Measurements from ENCODE around the gene SETBP1.

Gene SETBP1

DNA sequence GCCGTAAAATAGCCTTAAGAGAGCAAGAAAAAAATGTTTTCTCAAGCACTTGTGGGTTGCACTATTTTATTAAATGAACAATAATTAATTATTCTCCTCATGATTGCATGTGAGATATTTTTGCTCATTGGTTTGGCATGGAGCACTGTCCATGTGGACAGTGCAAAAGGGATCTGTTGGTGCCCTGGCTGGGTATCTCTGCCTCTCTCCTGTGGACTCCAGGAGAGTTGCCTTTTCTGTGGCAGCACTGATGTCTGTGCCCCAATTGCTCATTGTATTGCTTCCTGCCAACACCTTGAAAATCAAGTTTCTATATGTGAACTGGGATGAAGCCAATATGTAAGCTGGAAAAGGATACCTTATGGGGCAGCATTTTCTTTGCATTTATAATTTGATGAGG is 131.7 kb downstream of the SETBP1 start:
- DNase-seq (ENCODE audit: low read depth in 1 of 2, low spot score in 1 of 2) = no peak

- DNase-seq (ENCODE audit: low read depth in 1 of 2, low spot score in 1 of 2) = no peak
These were observed 132.9 kb downstream of the SETBP1 start for GRCh38 chr18:44813586-44813985.

GRCh38 chr18:44815108-44815507 is 134.4 kb downstream of the SETBP1 start:
- DNase-seq (ENCODE audit: low read depth in 1 of 2, low spot score in 1 of 2) = no peak

DNA sequence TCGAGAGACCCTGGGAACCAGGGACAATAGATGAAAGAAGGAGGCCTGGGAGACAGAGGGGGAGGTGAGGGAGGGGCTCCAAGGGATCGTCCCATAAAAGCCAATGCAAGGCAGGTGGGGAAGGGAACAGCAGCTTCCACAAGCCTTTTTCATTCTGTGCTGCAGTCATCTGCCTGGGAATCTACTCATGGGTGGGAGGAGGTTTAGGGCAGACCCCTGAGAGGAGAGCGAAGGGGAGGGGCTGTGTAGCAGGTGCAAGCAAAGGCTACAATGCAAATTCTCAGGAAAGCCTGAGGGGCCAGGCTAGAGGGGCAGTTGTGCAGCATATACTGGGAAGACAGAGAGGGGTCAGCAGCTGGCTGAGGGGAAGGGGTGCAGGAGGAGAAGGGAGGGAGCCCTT is 135.4 kb downstream of the SETBP1 start:
- no peak for DNase-seq (ENCODE audit: low read depth in 1 of 2, low spot score in 1 of 2)

- no peak for DNase-seq (ENCODE audit: low read depth in 1 of 2, low spot score in 1 of 2)
These were observed 135.8 kb downstream of the SETBP1 start for GRCh38 chr18:44816477-44816876.

GRCh38 chr18:44817831-44818473 is 137.3 kb downstream of the SETBP1 start:
- no peak for DNase-seq (ENCODE audit: low read depth in 1 of 2, low spot score in 1 of 2)

DNA sequence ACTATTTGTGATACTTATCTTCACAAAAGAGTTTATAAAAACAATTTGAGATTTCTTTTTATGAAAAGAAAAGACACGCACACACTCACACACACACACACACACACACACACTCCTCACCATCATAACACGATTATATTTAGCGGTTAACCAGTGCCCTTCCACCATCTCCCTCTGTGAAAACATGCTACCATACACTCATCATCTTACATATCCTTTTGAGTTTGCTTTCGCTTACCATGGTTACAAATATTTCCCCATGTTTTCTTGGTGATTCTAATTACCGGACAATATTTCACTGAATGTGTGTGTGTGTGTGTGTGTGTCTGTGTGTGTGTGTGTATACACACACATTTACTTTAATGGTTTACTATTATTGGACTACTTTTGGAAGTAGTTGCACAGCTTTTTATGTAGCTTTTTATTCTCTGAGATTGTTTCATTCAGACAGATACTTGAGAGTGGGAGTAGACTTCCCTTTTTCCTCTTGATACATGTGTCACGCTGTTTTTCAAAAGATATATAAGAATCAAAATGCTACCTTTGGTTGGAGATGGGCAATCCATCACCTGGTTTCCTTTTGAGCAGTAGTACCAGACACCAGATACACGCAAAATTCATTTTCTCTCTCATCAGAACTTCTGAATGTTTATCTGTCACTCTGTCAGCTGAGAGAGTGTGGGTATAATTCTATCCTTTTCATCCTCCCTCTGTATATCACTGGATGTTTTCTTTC is 138.1 kb downstream of the SETBP1 start:
- DNase-seq (ENCODE audit: low read depth in 1 of 2, low spot score in 1 of 2) = no peak

DNA sequence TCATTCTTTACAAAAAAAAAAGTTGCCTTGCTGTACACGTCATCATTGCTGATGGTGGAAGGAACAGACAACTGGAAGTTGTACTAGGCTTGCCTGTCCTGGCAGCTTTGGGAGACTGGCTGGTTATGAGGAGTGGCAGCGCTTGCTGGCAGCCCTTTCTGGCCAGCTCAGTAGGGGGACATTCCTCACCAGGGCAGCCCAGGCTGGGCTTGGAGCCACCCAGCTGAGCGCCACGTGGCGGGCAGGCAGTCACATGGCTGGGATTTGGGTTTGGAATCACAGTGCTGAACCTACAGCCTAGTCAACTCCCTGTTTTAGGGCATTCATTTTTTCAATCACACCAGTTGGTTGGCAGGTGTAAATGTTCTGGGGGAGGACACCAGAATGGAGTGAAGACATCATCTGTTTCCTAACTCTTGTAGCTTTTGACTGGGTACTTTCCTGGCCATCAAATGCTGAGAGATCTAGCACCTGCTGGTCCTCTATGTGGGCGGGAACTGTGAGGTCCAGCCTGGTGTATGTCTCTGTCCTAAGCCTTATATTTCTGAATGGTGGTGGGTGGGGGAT is 139.3 kb downstream of the SETBP1 start:
- DNase-seq (ENCODE audit: low read depth in 1 of 2, low spot score in 1 of 2) = no peak

- DNase-seq (ENCODE audit: low read depth in 1 of 2, low spot score in 1 of 2) = no peak
These were observed 141.2 kb downstream of the SETBP1 start for GRCh38 chr18:44821924-44822323.

DNA sequence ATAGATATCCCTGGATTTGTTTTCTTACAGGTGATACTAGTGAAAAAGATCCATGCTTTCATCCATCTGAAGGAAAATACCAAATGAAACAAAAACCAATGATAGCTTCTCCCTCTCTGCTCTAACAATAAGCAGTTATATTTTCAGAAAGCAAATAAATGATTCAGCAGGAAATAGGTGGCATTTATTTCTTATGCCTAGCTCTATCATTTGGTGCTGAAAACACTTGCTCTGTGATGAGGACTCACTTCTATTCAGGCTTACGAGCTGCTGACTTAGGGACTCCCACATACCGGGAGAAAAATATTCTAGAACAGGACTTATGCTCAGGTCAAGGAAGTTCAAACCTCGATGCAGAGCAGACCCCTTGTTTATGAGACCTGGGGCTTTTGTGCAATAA is 142.6 kb downstream of the SETBP1 start:
- no peak for DNase-seq (ENCODE audit: low read depth in 1 of 2, low spot score in 1 of 2)

DNA sequence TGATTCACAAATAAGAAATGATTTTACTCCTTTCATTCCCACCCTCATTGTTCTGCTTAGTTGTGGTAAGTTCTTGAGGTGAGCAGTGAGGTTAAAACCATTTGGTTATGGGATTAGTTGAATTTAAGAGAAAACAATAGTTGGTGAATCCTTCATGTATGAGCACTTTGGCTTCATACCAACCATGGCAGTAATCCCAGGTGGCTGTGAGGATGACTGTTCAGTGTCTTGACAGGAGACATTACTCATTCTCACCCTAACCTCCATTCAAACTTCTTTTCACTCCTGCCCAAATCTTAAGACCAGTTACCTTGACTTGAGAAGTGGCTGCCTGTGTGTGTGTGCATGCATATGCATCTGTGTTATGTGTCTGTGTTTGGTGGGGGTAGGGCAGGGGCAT is 143.1 kb downstream of the SETBP1 start:
- no peak for DNase-seq (ENCODE audit: low read depth in 1 of 2, low spot score in 1 of 2)

DNA sequence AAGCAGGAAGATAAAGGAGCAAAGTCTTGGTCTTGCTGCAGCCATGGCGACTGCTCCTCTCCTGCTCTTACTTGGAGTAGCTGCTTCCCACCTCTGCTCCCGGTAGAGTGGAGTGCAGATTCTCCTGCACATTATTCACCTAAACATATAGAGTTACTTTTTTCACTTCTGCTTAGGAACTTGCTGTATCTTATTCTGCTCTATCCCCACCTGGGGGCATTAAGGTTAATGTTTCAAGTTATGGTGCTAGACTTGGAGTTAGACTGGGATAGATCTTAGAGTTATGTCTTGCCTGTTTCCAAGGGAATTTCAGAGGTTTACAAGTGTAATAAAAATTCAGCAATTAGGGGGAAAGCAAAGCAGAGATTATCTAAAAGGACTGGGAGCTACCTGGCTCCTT is 144.2 kb downstream of the SETBP1 start:
- DNase-seq (ENCODE audit: low read depth in 1 of 2, low spot score in 1 of 2) = no peak

GRCh38 chr18:44826418-44827259 is 146.0 kb downstream of the SETBP1 start:
- DNase-seq (ENCODE audit: low read depth in 1 of 2, low spot score in 1 of 2) = no peak

DNA sequence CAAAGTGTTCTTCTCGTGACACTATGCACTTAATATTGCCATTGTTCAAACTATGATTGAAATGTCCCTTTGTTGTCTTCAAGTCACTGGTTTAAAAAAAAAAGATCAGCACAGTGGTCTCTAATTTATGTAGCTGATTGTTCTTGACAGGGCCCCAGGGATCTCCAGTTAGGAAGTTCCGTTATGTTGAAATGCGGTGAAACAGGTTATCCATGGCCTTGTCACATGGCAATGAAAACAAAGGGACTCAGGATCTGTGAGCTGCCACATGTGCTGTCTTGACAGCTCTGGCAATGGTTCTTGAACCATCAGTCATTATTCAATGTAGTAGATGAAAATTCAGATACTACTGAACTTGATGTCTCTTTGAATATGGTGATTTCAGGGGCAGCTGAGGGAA is 147.4 kb downstream of the SETBP1 start:
- no peak for DNase-seq (ENCODE audit: low read depth in 1 of 2, low spot score in 1 of 2)

DNA sequence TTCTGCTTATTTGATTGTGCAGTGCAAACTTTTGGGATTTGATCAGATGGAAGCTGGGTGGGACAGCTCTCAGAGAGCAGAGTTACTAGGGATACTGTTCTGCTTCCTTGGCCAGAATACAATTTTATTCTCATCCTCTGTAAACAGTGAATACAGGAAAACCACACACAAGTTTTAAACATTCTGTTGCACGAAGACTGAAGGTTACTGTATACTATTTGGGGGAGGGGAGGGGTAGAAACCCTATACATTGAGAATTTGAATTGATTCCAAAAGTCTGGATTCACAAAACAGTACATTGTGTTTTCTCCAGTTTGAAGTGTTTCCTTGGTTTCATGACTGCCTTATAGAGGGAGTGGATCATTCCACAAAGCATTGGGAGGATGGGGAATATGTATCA is 149.9 kb downstream of the SETBP1 start:
- no peak for DNase-seq (ENCODE audit: low read depth in 1 of 2, low spot score in 1 of 2)

DNA sequence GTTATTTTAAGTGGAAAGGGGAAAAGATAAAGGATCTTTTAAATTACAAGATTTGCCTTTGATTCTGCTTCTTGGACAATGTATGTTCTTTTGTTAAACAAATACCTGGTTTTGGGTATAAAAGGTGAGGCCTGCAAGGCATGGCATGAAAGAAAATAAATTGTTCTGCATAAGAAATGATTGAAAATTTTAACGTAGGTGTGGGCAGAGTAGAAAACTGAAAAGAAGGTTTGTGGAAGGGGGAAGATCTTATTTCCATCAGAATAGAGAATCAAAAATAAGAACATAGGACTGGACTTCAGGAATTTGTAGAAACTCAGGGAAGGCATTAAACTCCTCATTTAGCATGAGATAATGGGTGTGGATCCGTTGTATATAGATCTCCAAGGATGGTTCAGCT is 153.1 kb downstream of the SETBP1 start:
- no peak for DNase-seq (ENCODE audit: low read depth in 1 of 2, low spot score in 1 of 2)

GRCh38 chr18:44834867-44835469 is 154.3 kb downstream of the SETBP1 start:
- no peak for DNase-seq (ENCODE audit: low read depth in 1 of 2, low spot score in 1 of 2)

DNA sequence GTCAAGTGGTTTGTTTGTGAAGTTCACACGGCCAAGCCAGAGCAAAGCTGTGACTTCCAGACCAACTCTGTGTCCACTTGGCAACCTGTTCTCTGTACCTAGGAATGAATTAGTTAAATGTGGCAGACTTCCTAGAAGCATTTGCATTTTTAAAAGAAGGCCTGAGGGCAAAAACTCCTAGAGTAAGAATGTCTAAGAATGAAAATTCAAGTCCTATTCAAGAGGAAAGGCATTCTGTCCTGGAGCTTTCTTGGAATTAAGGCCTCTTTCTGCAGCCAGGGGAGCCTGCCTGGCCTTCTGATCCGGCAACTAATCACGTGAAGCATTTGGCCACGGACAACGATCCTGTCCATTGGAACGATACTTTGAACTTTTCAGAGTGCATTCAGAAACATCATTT is 155.0 kb downstream of the SETBP1 start:
- no peak for DNase-seq (ENCODE audit: low read depth in 1 of 2, low spot score in 1 of 2)

DNA sequence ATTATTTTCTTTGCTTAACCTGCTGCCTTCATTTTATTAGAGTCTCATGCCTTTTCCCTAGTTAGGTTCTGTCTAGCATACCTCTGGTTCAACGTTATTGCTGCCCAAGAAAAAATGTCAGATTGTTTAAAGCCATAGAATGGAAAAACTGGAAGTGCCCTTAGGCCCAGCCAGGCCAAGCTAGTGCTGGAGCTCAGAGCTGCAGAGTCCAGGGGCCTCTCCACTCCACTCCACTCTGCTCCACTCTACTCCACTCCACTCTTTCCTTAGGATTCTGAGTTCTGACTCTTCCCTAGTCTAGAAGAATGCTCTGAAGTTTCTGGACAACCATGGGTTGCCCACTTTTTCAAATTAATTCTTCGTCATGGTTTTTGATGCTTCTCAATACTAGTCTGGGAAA is 155.6 kb downstream of the SETBP1 start:
- DNase-seq (ENCODE audit: low read depth in 1 of 2, low spot score in 1 of 2) = no peak

DNA sequence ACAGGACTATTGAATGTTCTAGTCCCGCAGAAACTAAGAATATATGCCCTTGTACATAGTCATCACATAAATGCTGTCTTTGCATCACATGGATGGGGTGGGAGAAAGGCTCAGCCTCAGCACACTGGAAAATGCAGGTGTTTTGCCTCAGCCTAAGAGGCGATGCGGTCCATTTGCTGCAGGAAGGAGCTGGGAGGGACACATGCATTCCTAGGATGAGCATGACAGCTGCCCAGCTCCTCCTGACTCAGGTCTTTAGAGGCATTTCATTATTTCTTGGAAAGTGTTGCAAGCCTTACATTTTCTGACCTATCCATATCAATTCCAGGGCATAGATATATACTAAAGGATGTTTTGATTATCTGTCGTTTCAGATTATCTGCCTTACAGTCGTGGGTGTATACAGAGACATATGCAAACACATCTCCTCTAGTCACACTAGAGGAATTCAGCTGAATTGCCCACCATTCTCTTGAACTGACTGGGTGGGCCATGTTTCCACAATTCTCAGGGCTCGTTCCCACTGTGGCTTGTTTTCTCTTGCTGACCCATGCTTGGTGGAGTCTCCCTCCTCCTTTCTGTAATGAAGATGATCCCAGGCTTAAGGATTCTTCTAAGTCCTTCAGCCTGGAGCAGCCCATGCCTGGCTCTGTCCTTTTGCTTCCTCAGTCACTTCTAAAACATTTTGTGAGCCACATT is 156.9 kb downstream of the SETBP1 start:
- no peak for DNase-seq (ENCODE audit: low read depth in 1 of 2, low spot score in 1 of 2)

All from activated CD4-positive, alpha-beta T cell treated with anti-CD3 and anti-CD28 coated beads, Interleukin-2, amount 50 U/mL, for 24 hours (primary cell).